ENCODE data around the gene CHST12. TPM values are rescaled to one million over a fixed set of nuclear protein-coding genes. Genes with fewer than 3 reads are reported as not detected.

The CHST12 gene
- total RNA-seq, 1 experiment from 2014 or later = 11.4 TPM

DNA sequence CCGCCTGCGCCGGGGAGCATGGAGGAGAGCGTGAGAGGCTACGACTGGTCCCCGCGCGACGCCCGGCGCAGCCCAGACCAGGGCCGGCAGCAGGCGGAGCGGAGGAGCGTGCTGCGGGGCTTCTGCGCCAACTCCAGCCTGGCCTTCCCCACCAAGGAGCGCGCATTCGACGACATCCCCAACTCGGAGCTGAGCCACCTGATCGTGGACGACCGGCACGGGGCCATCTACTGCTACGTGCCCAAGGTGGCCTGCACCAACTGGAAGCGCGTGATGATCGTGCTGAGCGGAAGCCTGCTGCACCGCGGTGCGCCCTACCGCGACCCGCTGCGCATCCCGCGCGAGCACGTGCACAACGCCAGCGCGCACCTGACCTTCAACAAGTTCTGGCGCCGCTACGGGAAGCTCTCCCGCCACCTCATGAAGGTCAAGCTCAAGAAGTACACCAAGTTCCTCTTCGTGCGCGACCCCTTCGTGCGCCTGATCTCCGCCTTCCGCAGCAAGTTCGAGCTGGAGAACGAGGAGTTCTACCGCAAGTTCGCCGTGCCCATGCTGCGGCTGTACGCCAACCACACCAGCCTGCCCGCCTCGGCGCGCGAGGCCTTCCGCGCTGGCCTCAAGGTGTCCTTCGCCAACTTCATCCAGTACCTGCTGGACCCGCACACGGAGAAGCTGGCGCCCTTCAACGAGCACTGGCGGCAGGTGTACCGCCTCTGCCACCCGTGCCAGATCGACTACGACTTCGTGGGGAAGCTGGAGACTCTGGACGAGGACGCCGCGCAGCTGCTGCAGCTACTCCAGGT is 29.7 kb downstream of the CHST12 start:
- H3K36me3 ChIP-seq (replicated peaks; ENCODE audit: control insufficient read depth, insufficient read depth, low read length) = peaks cover 3% of the 10 kb centered on the region
- DNase-seq = peak; percentile 45
- no peaks in the 10 kb centered on the region for H3K27me3 ChIP-seq (ENCODE audit: control insufficient read depth, insufficient read depth, low read length)
- H3K4me3 ChIP-seq (ENCODE audit: insufficient read depth, low read depth, low read length) = no peak overlapping the region

DNA sequence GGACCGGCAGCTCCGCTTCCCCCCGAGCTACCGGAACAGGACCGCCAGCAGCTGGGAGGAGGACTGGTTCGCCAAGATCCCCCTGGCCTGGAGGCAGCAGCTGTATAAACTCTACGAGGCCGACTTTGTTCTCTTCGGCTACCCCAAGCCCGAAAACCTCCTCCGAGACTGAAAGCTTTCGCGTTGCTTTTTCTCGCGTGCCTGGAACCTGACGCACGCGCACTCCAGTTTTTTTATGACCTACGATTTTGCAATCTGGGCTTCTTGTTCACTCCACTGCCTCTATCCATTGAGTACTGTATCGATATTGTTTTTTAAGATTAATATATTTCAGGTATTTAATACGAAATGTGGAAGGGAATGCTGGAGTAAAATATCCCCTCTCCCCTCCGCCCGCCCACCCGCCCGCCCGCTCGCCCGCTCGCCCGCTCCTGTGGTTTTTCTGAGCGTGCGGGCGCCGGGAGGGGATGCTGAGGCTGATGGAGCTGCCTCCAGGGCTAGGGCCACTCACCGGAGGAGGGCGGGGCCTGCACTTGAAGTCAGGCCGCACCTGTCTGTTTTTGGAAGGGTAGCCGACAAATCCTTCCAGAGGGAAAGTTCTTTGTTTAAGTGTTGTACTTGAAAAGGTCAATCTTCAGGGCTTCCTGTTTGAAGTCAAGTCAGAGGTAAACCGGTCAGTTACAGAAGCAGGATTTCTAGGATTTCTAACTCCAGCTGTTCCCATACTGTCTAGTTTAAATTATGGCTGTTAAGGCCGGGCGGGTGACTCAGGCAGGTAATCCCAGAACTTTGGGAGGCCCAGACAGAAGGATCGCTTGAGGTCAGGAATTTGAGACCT is 30.5 kb downstream of the CHST12 start:
- DNase-seq = peak; percentile 39
- peaks cover 3% of the 10 kb centered on the region for H3K36me3 ChIP-seq (replicated peaks; ENCODE audit: control insufficient read depth, insufficient read depth, low read length)
- no peaks in the 10 kb centered on the region for H3K27me3 ChIP-seq (ENCODE audit: control insufficient read depth, insufficient read depth, low read length)
- no peak overlapping the region for H3K4me3 ChIP-seq (ENCODE audit: insufficient read depth, low read depth, low read length)

DNA sequence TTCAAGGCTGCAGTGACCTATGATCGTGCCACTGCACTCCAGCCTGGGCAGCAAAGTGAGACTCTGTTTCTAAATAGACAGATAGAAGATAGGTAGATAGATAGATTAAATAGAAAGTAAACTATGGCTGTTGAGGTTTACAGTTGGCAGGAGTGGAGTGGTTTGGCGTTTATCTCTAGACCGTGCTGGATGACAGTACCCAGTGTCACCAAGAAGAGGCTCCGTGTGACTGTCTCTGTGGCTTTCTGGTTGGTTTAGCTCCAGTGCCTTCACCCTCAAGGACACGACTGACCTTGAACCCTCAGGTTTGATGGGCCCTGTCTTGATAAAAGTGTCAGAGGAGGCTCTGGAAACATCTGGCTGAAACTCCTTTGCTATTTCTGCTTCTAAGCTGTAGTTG is 31.7 kb downstream of the CHST12 start:
- DNase-seq = no peak
- no peak overlapping the region for H3K4me3 ChIP-seq (ENCODE audit: insufficient read depth, low read depth, low read length)
- H3K36me3 ChIP-seq (replicated peaks; ENCODE audit: control insufficient read depth, insufficient read depth, low read length) = peaks cover 3% of the 10 kb centered on the region
- no peaks in the 10 kb centered on the region for H3K27me3 ChIP-seq (ENCODE audit: control insufficient read depth, insufficient read depth, low read length)

GRCh38 chr7:2436341-2437104 is 33.1 kb downstream of the CHST12 start:
- H3K36me3 ChIP-seq (replicated peaks; ENCODE audit: control insufficient read depth, insufficient read depth, low read length) = peaks cover 3% of the 10 kb centered on the region
- DNase-seq = peak; percentile 51
- H3K4me3 ChIP-seq (ENCODE audit: insufficient read depth, low read depth, low read length) = no peak overlapping the region
- no peaks in the 10 kb centered on the region for H3K27me3 ChIP-seq (ENCODE audit: control insufficient read depth, insufficient read depth, low read length)

- Histone ChIP-seq H3K27me3 (ENCODE audit: control insufficient read depth, insufficient read depth, low read length) (no peaks in the 10 kb centered on the region), H3K36me3 (replicated peaks; ENCODE audit: control insufficient read depth, insufficient read depth, low read length) (peaks cover 3% of the 10 kb centered on the region), H3K4me3 (ENCODE audit: insufficient read depth, low read depth, low read length) (no peak overlapping the region)
- peak; percentile 51 for DNase-seq
Observed at GRCh38 chr7:2437136-2437535, 33.7 kb downstream of the CHST12 start.

GRCh38 chr7:2437537-2438148 is 34.2 kb downstream of the CHST12 start:
- peaks cover 2% of the 10 kb centered on the region for H3K36me3 ChIP-seq (replicated peaks; ENCODE audit: control insufficient read depth, insufficient read depth, low read length)
- no peak for DNase-seq
- no peak overlapping the region for H3K4me3 ChIP-seq (ENCODE audit: insufficient read depth, low read depth, low read length)
- H3K27me3 ChIP-seq (ENCODE audit: control insufficient read depth, insufficient read depth, low read length) = no peaks in the 10 kb centered on the region

DNA sequence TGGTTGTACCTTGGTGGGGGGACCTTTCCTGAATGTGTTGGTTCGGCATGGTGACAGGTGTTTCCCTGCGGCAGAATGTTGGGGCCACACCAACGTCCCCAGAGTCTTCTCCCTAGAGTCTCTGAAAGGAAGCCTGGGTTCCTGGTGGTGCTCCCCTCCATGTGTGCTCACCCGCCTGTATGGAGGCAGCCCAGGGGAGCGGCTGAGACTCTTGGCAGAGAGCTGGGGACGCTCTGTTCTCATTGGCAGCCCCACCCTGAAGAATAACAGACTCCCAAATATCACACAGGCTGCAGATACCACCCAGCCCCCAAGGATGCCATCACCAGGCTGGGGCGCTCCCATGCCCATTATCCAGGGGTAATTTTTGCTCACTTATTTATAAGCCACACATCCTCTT is 34.8 kb downstream of the CHST12 start:
- Histone ChIP-seq H3K27me3 (ENCODE audit: control insufficient read depth, insufficient read depth, low read length) (no peaks in the 10 kb centered on the region), H3K36me3 (replicated peaks; ENCODE audit: control insufficient read depth, insufficient read depth, low read length) (peaks cover 2% of the 10 kb centered on the region), H3K4me3 (ENCODE audit: insufficient read depth, low read depth, low read length) (no peak overlapping the region)
- no peak for DNase-seq

GRCh38 chr7:2438775-2439174 is 35.4 kb downstream of the CHST12 start:
- Histone ChIP-seq H3K4me3 (ENCODE audit: insufficient read depth, low read depth, low read length) (no peak overlapping the region), H3K27me3 (ENCODE audit: control insufficient read depth, insufficient read depth, low read length) (no peaks in the 10 kb centered on the region), H3K36me3 (replicated peaks; ENCODE audit: control insufficient read depth, insufficient read depth, low read length) (peaks cover 2% of the 10 kb centered on the region)
- peak; percentile 64 for DNase-seq

- Histone ChIP-seq H3K36me3 (replicated peaks; ENCODE audit: control insufficient read depth, insufficient read depth, low read length) (peaks cover 2% of the 10 kb centered on the region; the same call in 1 of the 2 replicates), H3K4me3 (ENCODE audit: insufficient read depth, low read depth, low read length) (no peak overlapping the region), H3K27me3 (ENCODE audit: control insufficient read depth, insufficient read depth, low read length) (no peaks in the 10 kb centered on the region)
- DNase-seq = peak; percentile 52
Observed at GRCh38 chr7:2440608-2441245, 37.3 kb downstream of the CHST12 start.

DNA sequence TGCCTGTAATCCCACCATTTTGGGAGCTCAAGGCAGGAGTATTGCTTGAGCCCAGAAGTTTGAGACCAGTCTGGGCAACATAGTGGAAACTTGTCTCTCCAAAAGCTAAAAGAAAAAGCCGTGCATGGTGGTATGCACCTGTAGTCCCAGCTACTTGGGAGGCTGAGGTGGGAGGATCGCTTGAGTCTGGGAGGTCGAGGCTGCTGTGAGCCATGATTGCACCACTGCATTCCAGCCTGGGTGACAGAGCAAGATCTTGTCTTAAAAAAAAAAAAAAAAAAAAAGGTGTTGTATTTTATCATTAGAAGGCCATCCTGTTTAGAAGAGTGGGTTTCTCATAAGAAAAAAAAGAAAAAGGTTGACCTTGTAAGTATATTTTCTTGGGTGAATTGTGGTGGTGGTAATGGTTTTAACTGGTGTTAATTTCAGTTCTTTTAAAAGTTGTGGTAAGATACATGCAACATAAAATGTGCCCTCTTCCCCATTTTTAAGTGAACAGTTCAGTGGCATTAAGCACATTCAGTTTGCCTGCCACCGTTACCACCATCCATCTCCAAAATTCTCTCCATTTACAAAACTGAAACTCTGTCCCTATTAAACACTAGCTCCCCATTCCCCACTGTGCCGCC is 38.1 kb downstream of the CHST12 start:
- no peak overlapping the region for H3K4me3 ChIP-seq (ENCODE audit: insufficient read depth, low read depth, low read length)
- H3K27me3 ChIP-seq (ENCODE audit: control insufficient read depth, insufficient read depth, low read length) = no peaks in the 10 kb centered on the region
- no peak for DNase-seq
- no peaks in the 10 kb centered on the region for H3K36me3 ChIP-seq (replicated peaks; ENCODE audit: control insufficient read depth, insufficient read depth, low read length)

- DNase-seq = no peak
Observed at GRCh38 chr7:2443491-2443890, 40.1 kb downstream of the CHST12 start.

DNA sequence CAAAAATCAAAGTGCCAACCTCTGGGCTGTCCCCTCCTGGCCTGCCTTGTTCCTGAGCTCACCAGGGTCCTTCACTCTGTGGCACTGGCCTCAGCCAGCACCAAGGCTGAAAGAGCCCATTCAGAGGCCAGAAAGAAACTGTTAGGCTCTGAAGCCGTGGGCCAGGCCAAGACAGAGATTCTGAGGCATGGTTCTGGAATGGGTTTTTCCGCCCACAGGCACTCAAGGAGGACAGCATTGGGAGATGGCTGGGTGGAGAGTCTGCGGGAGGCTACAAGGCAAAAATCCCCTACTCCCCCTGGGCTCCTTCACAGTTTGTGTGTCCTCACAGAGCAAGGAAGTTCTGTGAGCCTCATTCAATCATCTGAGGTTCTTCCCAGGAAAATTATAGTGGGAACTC is 41.1 kb downstream of the CHST12 start:
- Histone ChIP-seq H3K4me3 (ENCODE audit: insufficient read depth, low read depth, low read length) (no peak overlapping the region), H3K36me3 (replicated peaks; ENCODE audit: control insufficient read depth, insufficient read depth, low read length) (no peaks in the 10 kb centered on the region; the same call in 1 of the 2 replicates), H3K27me3 (ENCODE audit: control insufficient read depth, insufficient read depth, low read length) (no peaks in the 10 kb centered on the region)
- peak; percentile 61 for DNase-seq

More at GRCh38 chr7:2443491-2443890, 40.1 kb downstream of the CHST12 start:
- Histone ChIP-seq H3K27me3 (ENCODE audit: control insufficient read depth, insufficient read depth, low read length) (no peaks in the 10 kb centered on the region), H3K36me3 (replicated peaks; ENCODE audit: control insufficient read depth, insufficient read depth, low read length) (no peaks in the 10 kb centered on the region; the same call in 1 of the 2 replicates), H3K4me3 (ENCODE audit: insufficient read depth, low read depth, low read length) (no peak overlapping the region)

DNA sequence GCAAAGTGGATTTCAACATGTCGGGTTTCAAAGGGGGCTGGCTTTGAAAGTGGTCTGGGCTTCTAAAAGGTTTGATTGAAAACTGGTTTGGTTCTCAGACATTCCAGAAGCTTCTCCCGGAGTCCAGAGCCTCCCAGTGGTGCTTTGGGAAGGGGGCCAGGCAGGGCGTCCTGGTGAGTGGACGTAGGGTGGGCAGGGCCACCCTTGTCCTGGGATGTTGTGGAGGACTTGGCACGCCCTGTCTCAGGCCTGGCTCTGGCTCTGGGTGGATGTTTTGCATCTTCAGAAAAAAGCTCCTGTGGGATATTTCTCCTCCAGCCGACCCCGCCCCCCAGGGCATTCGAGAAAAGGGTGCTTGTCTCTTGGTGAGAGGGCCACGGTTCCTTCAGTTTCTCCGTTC is 41.6 kb downstream of the CHST12 start:
- Histone ChIP-seq H3K36me3 (replicated peaks; ENCODE audit: control insufficient read depth, insufficient read depth, low read length) (no peaks in the 10 kb centered on the region; the same call in 1 of the 2 replicates), H3K27me3 (ENCODE audit: control insufficient read depth, insufficient read depth, low read length) (no peaks in the 10 kb centered on the region), H3K4me3 (ENCODE audit: insufficient read depth, low read depth, low read length) (no peak overlapping the region)
- no peak for DNase-seq

Data from H7 (cell line).